Measurements from ENCODE around the gene MLLT3.

DNA sequence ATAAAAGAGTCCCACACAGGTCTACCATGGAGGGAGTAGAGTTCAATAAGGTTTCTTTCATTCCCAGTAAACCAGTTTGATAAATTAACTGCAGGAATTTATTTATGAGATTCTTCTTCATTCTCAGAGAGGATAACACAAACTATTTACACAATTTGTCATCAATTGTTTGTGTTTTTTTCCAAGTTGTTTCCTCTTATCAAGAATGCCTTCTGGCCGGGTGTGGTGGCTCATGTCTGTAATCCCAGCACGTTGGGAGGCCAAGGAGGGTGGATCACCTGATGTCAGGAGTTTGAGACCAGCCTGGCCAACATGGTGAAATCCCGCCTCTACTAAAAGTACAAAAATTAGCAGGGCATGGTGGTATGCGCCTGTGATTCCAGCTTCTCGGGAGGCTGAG lies 216.7 kb downstream of the MLLT3 start:
- TF ChIP-seq CTCF (IDR thresholded peaks at IDR 0.05) (no peak), POLR2A (IDR thresholded peaks at IDR 0.05) (no peak)

Data from uterus (tissue), 2 donors.